Thyroid gland (tissue), 4 donors: Measurements from ENCODE around the gene COL23A1.

Experiments used
- CTCF ChIP-seq, 6 experiments: fragments of 200-600 bp in 3 of 6; fragments of 450-650 bp in 3 of 6; sonication (generic) in 3 of 6; IDR thresholded peaks; one replicate each; pipeline ENCODE4 v1.5.1; 2016 to 2019; ENCODE audit warnings: antibody characterized with exemption in 6 of 6, mild to moderate bottlenecking in 2 of 6, inconsistent platforms in 1 of 6, moderate library complexity in 1 of 6
- POLR2A ChIP-seq, 2 donors: fragments of 450-650 bp; IDR thresholded peaks; one replicate each; pipeline ENCODE4 v1.6.1; 2017; ENCODE audit warnings: antibody characterized with exemption in 2 of 2, mild to moderate bottlenecking in 2 of 2, moderate library complexity in 1 of 2

- TF ChIP-seq POLR2A (IDR thresholded peaks at IDR 0.05) (no peak), CTCF (IDR thresholded peaks at IDR 0.05) (no peak)
Observed at GRCh38 chr5:178365501-178366440, 224.4 kb downstream of the COL23A1 start.
